ENCODE results near the gene GEMIN4.
"Not testable (repeated sequence)": the region's sequence is repeated elsewhere in the genome, so short reads cannot be mapped to it uniquely, and the experiment has no call there.

The GEMIN4 gene

GRCh38 chr17:752002-752619 is at the start of gene GEMIN4:
GEMIN4 (minus strand) TSS chr17:752264; CDS start chr17:752142, 122 bp downstream.
- DNase-seq (ENCODE audit: low read depth), result peak; percentile 100

- no peak for DNase-seq (ENCODE audit: low read depth)
Measured at GRCh38 chr17:801660-802059, 49.6 kb upstream of the GEMIN4 start.

GRCh38 chr17:800446-801242 is 48.6 kb upstream of the GEMIN4 start:
- no peak for DNase-seq (ENCODE audit: low read depth)

- DNase-seq (ENCODE audit: low read depth), result no peak
Measured at GRCh38 chr17:799261-799660, 47.2 kb upstream of the GEMIN4 start.

- no peak for DNase-seq (ENCODE audit: low read depth)
Measured at GRCh38 chr17:798246-798645, 46.2 kb upstream of the GEMIN4 start.

GRCh38 chr17:797236-797840 is 45.3 kb upstream of the GEMIN4 start:
- DNase-seq (ENCODE audit: low read depth), result no peak

GRCh38 chr17:796609-797008 is 44.5 kb upstream of the GEMIN4 start:
- DNase-seq (ENCODE audit: low read depth), result no peak

- no peak for DNase-seq (ENCODE audit: low read depth)
Measured at GRCh38 chr17:795721-796120, 43.7 kb upstream of the GEMIN4 start.

- no peak for DNase-seq (ENCODE audit: low read depth)
Measured at GRCh38 chr17:795276-795675, 43.2 kb upstream of the GEMIN4 start.

- peak; percentile 15 for DNase-seq (ENCODE audit: low read depth)
Measured at GRCh38 chr17:794876-795275, 42.8 kb upstream of the GEMIN4 start.

- no peak for DNase-seq (ENCODE audit: low read depth)
Measured at GRCh38 chr17:792277-792676, 40.2 kb upstream of the GEMIN4 start.

GRCh38 chr17:791829-792228 is 39.8 kb upstream of the GEMIN4 start:
- DNase-seq (ENCODE audit: low read depth), result no peak

GRCh38 chr17:790874-791247 is 38.8 kb upstream of the GEMIN4 start:
- DNase-seq (ENCODE audit: low read depth), result not testable (repeated sequence)

- not testable (repeated sequence) for DNase-seq (ENCODE audit: low read depth)
Measured at GRCh38 chr17:789931-790873, 38.1 kb upstream of the GEMIN4 start.

GRCh38 chr17:789160-789840 is 37.2 kb upstream of the GEMIN4 start:
- DNase-seq (ENCODE audit: low read depth), result no peak

GRCh38 chr17:788551-788950 is 36.5 kb upstream of the GEMIN4 start:
- no peak for DNase-seq (ENCODE audit: low read depth)

- no peak for DNase-seq (ENCODE audit: low read depth)
Measured at GRCh38 chr17:787641-788221, 35.7 kb upstream of the GEMIN4 start.

GRCh38 chr17:785901-786300 is 33.8 kb upstream of the GEMIN4 start:
- not testable (repeated sequence) for DNase-seq (ENCODE audit: low read depth)

- DNase-seq (ENCODE audit: low read depth), result no peak
Measured at GRCh38 chr17:784143-784542, 32.1 kb upstream of the GEMIN4 start.

- DNase-seq (ENCODE audit: low read depth), result peak; percentile 98
Measured at GRCh38 chr17:781805-782731, 30.0 kb upstream of the GEMIN4 start, which contains the start of the genes GLOD4 and MRM3. GLOD4 (minus strand) TSS chr17:782280; CDS start chr17:782255, 25 bp downstream. MRM3 (plus strand) TSS chr17:782353; CDS start chr17:782379, 26 bp downstream.
